NAMALWA (cell line): Measurements from ENCODE around the gene PMEPA1.
A peak's percentile ranks its signal among the peaks of the same experiment; 100 is the strongest.

ENCODE experiments used
- DNase-seq: peaks from one replicate; pipeline ENCODE4 v3.0.0-alpha.2; 2015; ENCODE audit warnings: low spot score

PMEPA1 gene

GRCh38 chr20:57693670-57694329 lies 16.0 kb downstream of the PMEPA1 start:
- no peak for DNase-seq

DNA sequence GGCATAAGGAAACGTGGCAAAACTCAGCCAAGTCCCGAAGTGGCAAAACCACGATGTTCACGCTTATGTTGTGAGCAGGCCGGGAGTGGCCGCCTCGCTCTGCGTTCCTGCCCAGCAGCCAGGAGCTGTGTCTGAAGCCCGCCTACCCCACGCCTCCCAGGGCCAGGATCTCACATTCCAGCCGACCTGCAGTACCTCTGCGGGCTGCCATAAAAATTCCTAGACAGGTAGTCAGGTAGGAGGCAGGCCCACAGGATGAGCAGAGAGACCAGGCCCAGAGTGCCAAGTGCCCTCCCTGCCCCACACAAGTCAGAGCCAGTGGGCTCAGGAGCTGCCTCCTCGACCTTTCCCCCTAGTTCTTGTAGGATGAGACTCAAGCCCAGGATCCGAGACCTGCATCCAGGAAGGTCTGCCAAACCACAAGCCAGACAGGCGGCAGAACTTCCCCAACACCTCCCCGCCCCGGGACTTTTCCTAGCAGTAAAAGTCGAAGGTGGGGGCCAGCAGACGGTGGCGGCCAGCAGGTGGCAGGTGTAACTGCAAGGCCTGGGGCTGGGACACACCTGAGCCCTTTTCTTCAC lies 16.7 kb downstream of the PMEPA1 start:
- no peak for DNase-seq

DNA sequence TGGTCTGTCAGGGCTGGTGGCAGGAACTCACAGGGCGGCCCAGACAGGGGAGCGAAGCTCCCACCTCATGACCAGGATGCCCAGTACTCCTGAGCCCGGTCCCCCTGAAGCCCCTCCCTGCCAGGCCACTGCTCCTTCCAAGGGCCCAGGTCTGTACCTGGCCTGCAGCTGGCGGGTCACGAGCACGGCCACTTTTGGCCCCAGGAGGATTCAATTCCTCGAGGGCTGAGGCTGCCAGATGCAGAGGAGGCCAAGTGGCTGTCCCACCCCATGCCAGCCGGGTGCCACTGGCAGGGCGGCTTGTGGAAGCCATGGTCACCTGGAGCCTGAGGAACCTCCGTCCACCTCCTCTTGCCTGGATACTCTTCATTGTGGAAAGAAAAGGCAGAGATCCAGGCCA lies 17.4 kb downstream of the PMEPA1 start:
- DNase-seq = no peak

- no peak for DNase-seq
Measured at GRCh38 chr20:57691699-57692098, 18.1 kb downstream of the PMEPA1 start.

- no peak for DNase-seq
Measured at GRCh38 chr20:57690525-57690924, 19.3 kb downstream of the PMEPA1 start.

DNA sequence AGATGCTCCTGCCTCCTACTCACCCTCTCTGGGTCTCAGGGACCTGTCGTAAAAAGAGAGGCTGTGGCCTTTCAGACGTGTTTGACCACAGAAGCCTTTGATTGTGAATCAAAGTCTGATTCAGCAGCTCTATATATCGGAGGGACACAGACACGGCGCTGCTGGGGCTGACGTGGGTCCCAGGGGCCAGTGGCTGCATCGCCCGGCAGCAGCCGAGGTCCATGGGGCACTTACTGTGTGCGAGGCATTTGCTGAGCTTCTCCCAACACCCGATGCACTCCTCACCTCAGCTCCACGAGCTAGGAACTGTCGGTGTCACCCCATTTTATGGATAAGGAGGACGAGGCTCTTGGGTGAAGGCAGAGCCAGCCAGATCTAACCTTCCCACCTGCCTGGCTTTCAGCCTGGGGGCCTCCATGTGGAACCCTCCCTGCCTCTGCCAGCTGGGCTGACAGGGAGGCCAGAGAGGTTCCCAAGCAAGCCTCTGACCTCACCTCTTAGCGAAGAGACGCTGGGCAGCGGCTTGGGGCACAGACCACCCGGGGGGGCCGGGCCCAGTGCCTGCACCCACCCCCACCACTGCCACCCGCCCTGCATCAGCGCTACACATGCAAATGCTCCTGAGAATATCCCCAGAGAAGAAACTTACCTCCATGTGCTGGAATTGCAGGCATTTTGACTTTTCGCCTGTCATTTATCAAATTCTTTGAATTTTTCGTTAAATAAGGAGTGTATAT lies 19.9 kb downstream of the PMEPA1 start:
- no peak for DNase-seq

- DNase-seq = no peak
Measured at GRCh38 chr20:57688864-57689263, 21.0 kb downstream of the PMEPA1 start.

DNA sequence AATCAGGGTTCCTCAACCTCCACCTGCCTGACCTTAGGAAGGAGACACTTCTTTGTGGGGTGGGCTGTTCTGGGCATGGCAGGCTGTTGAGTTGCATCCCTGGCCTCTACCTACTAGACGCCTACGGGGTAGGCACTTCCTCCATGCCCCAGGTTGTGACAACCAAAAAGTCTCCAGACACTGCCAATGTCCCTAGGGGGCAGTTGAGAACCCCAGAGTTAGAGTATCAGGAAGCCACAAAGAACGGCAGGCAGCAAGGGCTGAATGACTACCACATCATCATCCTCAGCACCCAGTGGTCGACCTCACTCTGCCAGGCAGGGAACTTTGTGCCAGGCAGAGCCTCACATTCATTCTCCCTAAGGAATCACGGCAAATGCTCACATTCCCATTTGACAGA lies 21.5 kb downstream of the PMEPA1 start:
- no peak for DNase-seq

DNA sequence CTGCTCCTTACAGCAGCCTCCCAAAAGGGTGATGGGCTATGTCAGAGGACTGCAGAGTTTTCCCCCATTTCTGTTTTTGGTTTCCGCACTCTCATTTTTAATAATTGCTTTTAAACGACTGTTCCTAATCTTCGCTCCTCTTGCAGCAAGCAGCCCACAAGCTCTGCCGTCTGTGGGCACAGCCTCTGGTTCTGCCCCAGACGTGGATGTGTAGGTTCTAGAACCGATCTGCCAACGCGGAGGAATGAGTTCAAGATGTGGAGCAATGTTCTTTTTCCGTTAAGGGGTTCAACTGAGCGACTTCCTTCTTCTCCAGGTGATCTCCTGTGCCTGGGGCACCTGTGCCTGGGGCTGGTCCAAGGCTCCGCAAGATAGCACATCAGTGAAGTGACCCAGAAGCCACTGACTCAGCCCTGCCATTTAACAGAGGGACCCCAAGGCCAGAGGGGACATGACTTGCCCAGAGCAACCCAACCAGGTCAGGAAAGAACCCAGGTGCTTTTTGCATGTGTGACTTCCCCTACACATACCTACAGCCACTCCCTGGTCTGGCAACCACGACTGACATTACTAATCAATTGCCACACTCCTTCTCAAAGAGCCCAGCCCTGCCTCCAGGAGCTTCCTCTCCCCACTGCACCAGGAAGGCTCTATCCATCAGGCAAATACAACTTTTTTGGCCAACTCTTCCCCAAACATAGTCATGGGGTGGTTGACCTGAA lies 22.7 kb downstream of the PMEPA1 start:
- DNase-seq = no peak

GRCh38 chr20:57685146-57685758 lies 24.6 kb downstream of the PMEPA1 start:
- no peak for DNase-seq

DNA sequence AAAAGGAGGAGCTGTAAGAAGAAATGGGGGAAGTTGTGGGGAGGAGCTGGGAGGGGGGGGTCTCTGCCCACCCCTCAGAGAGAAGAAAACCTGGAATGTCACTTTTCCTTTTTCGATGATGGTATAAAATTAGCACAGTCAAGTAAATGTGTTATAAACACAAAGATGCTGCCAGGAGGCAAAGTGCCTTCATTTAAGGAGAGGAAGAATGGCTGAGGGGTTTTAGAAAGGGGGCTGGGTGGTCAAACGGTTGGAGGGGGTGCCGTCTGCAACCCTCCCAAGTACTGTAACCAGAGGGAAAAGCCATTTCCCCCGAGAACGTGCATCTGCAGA lies 25.0 kb downstream of the PMEPA1 start:
- no peak for DNase-seq

DNA sequence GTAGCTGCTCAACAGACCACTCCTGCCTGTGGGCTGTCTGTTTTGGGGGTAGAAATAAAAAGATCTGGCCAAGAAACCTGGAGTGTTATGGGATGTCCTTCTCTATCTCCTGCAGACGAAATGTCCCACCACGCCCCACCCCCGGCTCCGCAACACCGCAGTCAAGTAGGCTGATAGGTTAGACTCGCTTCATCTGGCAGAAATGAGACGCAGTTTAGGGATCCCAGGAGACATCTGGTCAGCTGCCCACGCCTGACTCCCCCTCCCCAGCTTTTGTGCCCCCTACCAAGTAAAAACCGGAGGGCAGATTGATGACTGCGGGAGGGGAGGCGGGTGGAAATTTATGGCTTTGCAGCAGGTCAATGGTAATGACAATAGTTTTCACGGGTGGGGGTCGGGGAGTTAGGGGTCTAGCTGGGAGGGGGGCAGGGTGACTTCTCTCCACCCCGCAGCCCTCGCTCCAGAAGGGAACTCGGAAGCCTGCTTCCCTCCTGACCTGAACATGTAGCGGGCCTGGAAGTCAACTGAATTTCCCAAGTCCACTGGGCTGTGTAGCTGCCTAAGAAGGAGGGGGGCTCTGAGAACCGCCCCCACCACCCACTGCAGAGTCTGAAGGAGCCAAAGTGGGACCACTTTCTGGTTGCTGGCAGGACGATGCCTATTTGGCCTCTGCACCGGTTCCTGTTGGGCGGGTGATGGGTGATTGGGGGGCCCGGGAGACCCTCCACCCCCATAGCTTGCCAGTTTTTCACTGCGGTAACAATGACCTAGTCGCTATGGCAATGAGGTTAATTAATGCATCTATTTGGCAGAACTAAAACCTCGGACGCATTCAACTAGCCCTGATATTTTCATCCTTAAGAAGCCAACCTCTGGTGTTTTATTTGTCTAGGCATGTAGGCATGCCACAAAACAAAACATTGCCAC lies 25.7 kb downstream of the PMEPA1 start:
- no peak for DNase-seq

- no peak for DNase-seq
Measured at GRCh38 chr20:57683287-57683686, 26.5 kb downstream of the PMEPA1 start.

- peak; percentile 89 for DNase-seq
Measured at GRCh38 chr20:57682184-57683101, 27.4 kb downstream of the PMEPA1 start.

GRCh38 chr20:57680934-57681914 lies 28.6 kb downstream of the PMEPA1 start:
- peak; percentile 77 for DNase-seq

GRCh38 chr20:57680131-57680716 lies 29.6 kb downstream of the PMEPA1 start:
- peak; percentile 89 for DNase-seq

- DNase-seq = peak; percentile 53
Measured at GRCh38 chr20:57679113-57679512, 30.7 kb downstream of the PMEPA1 start.

DNA sequence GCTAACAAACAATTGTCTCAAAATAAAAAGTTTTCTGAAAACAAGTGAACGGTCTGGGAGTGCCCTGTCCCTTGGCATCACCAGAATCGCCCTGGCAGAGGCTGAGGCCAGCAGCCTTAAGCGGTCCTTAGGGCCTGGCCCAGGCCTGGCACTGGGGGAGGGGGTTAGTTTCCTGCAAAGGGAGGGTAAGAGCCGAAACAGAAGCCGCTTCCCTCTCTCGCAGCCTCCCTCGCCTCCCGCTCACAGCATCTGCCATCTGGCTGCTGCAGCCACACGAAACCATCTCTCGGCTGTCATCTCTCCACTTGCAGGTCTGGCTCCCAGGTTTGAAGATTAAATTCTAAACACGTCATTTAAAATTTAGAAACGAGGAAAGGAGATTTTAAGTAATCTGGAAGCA lies 31.5 kb downstream of the PMEPA1 start:
- peak; percentile 41 for DNase-seq

DNA sequence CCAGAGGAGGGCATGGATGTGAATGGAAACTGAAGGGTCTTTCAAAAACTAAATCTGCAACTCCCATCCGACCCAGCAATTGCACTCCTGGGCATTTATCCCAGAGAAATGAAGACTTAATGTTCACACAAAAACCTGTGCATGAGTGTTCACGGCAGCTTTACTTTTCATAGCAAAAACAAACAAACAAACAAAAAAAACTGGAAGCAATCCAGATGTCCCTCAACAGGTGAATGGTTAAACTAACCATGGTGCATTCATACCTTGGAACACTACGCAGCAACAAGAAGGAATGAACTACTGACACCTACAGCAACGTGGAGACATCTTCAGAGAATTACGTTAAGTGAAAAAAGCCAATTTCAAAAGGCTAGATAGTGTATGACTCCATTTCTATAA lies 32.2 kb downstream of the PMEPA1 start:
- no peak for DNase-seq
